GM10266 (cell line): ENCODE data around the gene SRGAP1.

ENCODE experiments used
- DNase-seq: peaks from one replicate; pipeline ENCODE4 v3.0.0; 2012; ENCODE audit errors: extremely low spot score
- TF ChIP-seq, protein P1 (sequence below): IDR thresholded peaks from 2 replicates; pipeline ENCODE4 v1.5.1; 2012; ENCODE audit warnings: mild to moderate bottlenecking, low read depth; ENCODE audit not compliant: control insufficient read depth, insufficient read depth; ENCODE audit errors: missing control alignments

The SRGAP1 gene

DNA sequence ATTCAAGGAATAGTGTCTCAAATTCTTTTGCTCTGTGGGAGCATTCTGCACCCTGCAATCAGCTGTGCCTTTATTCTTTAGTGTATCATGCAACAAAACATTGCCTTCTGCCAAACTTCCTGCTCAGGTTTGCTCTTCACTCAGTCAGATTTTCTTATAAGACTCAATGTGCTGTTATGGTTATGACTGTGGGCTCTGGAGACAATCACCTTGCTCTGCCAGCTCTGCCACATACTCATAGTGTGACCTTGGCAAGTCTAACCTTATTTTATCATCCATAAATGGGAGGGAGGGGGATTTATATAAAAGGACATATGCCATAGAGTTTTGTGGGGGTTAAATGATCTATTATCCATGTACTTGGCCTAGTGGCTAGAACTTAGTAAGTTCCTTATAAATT is 51.3 kb downstream of the SRGAP1 start:
- DNase-seq, result no peak
- TF ChIP-seq, protein P1, sequence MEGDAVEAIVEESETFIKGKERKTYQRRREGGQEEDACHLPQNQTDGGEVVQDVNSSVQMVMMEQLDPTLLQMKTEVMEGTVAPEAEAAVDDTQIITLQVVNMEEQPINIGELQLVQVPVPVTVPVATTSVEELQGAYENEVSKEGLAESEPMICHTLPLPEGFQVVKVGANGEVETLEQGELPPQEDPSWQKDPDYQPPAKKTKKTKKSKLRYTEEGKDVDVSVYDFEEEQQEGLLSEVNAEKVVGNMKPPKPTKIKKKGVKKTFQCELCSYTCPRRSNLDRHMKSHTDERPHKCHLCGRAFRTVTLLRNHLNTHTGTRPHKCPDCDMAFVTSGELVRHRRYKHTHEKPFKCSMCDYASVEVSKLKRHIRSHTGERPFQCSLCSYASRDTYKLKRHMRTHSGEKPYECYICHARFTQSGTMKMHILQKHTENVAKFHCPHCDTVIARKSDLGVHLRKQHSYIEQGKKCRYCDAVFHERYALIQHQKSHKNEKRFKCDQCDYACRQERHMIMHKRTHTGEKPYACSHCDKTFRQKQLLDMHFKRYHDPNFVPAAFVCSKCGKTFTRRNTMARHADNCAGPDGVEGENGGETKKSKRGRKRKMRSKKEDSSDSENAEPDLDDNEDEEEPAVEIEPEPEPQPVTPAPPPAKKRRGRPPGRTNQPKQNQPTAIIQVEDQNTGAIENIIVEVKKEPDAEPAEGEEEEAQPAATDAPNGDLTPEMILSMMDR, result no peak

DNA sequence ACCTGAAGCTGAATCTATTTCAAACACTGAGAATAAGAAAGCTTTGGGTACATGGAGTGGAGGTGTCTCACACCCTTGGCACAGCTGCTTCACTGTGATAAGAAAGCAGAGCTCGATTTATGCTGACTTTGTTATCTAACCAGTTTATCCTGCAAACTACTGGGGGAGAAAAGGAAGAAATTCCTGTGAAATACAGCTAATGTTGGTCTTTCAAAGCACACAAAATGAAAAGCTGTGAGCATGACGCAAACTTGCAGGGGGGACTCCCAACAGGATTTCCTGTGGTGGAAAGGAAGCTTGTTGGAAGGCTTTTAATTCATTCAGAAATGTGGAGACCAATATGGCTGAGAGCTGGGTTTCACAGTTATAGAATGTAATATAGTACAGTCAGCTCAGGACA is 53.4 kb downstream of the SRGAP1 start:
- TF ChIP-seq, protein P1, result no peak

DNA sequence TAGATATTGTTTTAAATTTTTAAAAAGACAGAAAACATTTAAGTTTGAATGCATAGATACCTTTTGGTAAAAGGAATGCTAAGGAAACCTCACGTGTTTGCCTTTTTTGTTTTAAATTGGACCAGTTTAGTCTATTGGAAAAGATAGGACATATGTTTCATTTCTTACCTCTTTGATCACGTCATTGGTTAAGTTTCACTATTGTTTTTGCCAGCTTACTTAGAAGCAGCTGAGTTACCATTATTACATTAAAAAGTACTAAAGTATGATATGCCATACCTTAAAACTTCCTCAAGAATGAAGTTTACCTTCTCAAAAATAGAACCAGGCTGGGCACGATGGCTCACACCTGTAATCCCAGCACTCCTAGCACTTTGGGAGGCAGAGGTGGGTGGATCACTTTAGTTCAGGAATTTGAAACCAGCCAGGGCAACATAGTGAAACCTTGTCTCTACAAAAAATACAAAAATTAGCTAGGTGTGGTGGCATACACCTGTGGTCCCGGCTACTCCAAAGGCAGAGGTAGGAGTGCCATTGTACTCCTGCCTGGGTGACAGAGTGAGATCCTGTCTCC is 54.4 kb downstream of the SRGAP1 start:
- DNase-seq, result no peak
- TF ChIP-seq, protein P1, result no peak

More for the DNA sequence above, 53.4 kb downstream of the SRGAP1 start:
- no peak for DNase-seq

DNA sequence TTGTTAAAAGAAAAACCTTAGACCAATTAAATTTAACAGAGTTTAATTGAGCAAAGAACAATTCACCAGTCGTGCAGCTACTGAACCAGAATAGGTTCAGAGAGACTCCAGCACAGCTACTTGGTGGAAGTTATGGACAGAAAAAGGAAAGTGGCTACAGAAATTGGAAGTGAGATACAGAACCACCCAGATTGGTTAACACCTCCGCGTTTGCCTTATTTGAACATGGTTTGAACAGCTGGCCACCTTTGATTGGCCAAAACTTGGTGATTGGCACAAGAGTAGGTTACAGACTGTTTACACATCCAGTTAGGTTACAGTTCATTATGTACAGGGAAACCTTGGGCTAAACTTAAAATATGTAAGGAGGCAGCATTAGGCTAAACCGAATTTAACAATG is 54.9 kb downstream of the SRGAP1 start:
- no peak for DNase-seq
- TF ChIP-seq, protein P1, result no peak

DNA sequence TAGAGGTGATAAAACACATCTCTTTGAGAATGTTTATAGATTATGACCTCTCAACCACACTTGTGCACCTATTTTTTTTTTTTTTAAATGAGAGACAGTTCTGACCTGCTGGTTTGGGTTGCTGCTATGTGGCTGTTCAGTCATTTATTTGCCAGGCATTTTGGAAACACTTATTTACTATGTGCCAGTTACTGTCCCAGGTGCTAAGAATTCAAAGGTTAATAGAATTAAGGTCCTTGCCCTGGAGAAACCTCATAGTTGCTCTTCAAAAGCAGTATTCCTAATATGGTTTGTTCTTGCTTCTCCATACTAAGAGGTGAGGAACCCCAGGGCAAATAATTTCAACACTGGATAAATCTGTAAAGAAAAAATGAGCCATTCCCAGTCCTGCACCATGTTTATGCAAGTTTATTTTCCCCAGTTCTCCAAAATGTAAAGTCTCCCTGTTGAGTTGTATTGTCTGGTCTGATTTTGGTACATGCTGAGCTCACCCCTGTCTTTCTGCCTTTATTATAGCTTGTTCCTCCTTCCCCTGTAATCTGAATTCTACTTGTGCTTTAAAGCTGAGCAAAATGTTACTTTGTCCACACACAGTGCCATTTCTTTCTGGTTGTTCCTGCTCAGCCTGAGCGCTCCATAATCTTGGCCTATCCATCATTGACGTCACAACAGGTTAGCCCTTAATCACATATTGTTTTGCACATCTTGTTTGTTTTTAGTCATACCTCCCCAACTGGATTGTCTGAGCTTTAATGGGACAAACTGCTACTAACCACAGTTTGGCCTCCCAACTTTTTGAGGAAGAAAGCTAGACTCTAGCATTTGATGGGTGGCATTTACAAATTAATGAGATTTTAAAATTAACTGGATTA is 56.7 kb downstream of the SRGAP1 start:
- no peak for DNase-seq
- TF ChIP-seq, protein P1, result no peak

DNA sequence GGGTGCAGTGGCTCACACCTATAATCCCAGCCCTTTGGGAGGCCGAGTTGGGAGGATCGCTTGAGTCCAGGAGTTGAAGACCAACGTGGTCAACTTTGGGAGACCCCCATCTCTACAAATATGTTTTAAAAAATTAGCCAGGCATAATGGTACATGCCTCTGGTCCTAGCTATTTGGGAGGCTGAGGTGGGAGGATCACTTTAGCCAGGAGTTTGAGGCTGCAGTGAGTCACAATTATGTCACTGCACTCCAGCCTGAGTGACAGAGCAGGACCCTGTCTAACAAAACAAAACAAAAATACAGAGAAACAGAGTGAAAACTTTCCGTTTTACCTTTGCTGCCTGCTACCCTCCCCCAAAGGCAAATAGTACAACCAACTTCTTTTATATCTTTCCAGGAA is 60.2 kb downstream of the SRGAP1 start:
- DNase-seq, result no peak
- TF ChIP-seq, protein P1, result no peak

DNA sequence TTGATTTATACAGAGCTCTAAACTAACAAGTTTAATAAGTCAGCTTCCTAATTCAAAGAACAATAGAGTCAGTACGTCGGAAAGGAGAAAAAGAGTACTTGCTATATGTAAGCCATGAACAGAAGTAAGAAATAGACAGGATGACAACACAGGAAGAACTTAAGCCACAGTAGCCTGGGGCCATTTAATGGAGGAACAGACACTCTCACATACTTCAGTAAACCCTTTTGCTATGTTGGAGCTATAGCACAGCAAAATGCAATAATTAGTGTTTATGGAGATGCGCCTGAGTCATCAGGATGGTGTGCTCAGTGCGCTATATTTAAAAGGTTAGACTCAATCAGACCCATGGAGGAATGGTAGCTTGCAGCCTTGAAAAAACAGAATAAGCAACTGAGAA is 61.0 kb downstream of the SRGAP1 start:
- DNase-seq, result no peak
- TF ChIP-seq, protein P1, result no peak
